Measurements from ENCODE around the gene CWC27. TPM values are rescaled to one million over a fixed set of nuclear protein-coding genes. Genes with fewer than 3 reads are reported as not detected.

The CWC27 gene
- total RNA-seq: 10 to 100 TPM in 3 of 4 donors, 1 to 10 TPM in 1; 9.6 to 18.4 (median 12.6) TPM

DNA sequence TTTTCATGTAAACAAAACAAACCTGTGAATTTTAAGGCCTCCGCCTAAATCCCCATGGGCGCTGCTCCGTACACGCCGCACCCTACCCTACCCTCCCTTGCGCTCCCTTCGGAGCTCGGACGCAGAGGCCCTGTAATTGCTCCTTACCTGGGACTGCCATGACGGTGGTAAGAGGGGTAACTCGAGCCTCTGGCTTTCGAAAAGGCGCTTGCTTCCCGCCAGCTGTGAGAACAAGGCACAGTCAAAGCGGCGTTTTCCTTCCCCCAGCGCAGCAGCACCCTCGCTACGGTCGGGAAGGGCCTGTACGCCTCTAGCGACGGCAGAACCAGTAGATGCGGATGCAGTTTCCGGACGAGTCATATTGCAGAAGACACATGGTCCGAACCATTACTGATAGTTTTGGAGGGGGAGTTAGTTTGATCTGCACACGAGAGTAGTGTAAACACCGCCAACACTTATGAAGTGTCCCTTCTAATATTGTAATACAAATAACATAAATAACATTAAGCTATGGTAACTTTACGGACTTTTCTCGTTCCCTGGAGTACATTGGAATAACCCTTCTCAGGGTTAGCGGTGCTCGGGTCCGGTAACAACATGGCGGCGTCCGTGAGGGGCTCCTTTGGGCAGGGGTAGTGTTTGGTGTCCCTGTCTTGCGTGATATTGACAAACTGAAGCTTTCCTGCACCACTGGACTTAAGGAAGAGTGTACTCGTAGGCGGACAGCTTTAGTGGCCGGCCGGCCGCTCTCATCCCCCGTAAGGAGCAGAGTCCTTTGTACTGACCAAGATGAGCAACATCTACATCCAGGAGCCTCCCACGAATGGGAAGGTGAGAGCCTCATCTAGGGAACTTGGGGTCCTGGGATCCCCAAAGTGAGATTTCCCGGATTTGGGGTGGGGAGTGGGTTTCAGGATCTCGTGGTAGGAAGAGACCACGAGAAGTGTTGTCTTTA is at the start of gene CWC27, which contains the start of gene SREK1IP1:
TSS of gene CWC27 (plus strand) at position 573 of the 955 bp plus-strand sequence. CDS start at position 790, 217 bp downstream.
TSS of gene SREK1IP1 (minus strand) at position 334 of the 955 bp plus-strand sequence. CDS start at position 160, 174 bp downstream.
- peak; percentile 57 for DNase-seq (ENCODE audit: low spot score)
- ATAC-seq (ENCODE audit: low FRiP score): peak; percentile 98
- no peak for TF ChIP-seq CTCF (IDR thresholded peaks at IDR 0.05)

DNA sequence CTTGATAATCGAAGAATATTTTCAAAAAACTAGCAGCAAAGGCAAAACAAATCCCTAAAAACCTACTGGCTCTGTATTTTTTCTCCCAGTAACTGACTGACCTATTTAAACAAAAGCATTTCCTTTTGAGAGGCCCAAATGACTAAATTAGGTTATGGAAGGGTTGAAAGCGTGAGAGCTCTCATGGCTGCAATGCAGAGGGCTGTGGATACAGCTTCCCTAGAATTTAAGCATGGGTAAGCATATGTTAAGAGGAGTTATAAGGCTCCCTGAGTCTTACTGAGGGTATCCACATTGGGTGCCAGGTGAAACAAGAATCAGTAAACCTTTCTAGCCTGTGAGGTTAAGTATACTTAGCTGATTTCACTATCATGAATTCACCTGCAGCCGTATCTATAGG is 46.1 kb upstream of the CWC27 start:
- ATAC-seq (ENCODE audit: low FRiP score): no peak
- no peak for DNase-seq (ENCODE audit: low spot score)
- TF ChIP-seq CTCF (IDR thresholded peaks at IDR 0.05): no peak

GRCh38 chr5:64727150-64727549 is 41.6 kb upstream of the CWC27 start:
- no peak for ATAC-seq (ENCODE audit: low FRiP score)
- DNase-seq (ENCODE audit: low spot score): no peak
- no peak for TF ChIP-seq CTCF (IDR thresholded peaks at IDR 0.05)

GRCh38 chr5:64742411-64742810 is 26.3 kb upstream of the CWC27 start:
- no peak for TF ChIP-seq CTCF (IDR thresholded peaks at IDR 0.05)
- ATAC-seq (ENCODE audit: low FRiP score): no peak
- DNase-seq (ENCODE audit: low spot score): no peak

DNA sequence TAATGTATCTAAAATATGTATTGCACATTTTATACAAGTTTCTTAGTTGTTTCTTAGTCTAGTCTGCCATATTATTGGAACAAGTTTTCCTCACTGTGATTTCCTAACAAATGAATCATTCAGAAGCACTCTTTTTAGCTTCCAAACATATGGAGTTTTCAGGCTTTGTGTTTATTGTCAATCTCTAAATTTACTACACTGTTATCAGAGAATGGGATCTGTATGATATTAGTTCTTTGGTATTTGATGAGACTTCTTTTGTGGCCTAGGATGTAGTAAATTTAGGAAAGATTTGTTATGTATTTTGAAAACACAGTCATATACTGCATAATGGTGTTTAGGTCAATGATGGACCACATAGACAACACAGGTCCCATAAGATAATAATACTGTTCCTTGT is 25.9 kb upstream of the CWC27 start:
- ATAC-seq (ENCODE audit: low FRiP score) (no peak), DNase-seq (ENCODE audit: low spot score) (no peak)
- no peak for TF ChIP-seq CTCF (IDR thresholded peaks at IDR 0.05)

DNA sequence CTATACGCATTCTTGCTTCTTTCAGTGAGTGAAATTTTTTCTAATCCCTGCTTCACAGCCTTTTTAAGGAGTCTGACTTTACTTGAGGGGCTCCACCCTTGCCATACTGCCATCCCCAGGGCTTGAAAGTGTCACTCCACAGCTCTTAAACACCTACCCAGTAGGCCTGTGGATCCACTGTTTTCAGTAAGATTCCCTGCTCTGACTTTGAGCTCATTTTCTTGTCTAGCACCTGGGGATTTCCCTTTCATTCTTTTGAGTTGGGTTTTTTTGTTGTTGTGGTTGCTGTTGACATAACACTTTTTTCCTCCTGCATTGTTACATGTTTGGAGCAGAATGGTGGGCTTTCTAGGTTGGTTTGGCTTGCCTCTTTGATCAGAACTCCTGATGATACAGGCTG is 23.8 kb upstream of the CWC27 start:
- DNase-seq (ENCODE audit: low spot score) (no peak), ATAC-seq (ENCODE audit: low FRiP score) (no peak)
- TF ChIP-seq CTCF (IDR thresholded peaks at IDR 0.05): no peak

GRCh38 chr5:64746446-64746845 is 22.3 kb upstream of the CWC27 start:
- TF ChIP-seq CTCF (IDR thresholded peaks at IDR 0.05): no peak
- ATAC-seq (ENCODE audit: low FRiP score): no peak
- DNase-seq (ENCODE audit: low spot score): no peak
